ENCODE data around the gene BDH2.

Gene BDH2

GRCh38 chr4:103118166-103118565, 18.5 kb upstream of the BDH2 start:
- no peak overlapping the region for H3K4me3 ChIP-seq (ENCODE audit: low read depth, low read length)
- no peak for TF ChIP-seq CTCF (IDR thresholded peaks at IDR 0.05; ENCODE audit: low read depth, low read length)

- no peak for TF ChIP-seq CTCF (IDR thresholded peaks at IDR 0.05; ENCODE audit: low read depth, low read length)
- H3K4me3 ChIP-seq (ENCODE audit: low read depth, low read length): no peak overlapping the region
Observed at GRCh38 chr4:103111598-103111997, 12.0 kb upstream of the BDH2 start.

GRCh38 chr4:103108542-103108941, 8.9 kb upstream of the BDH2 start:
- no peak for TF ChIP-seq CTCF (IDR thresholded peaks at IDR 0.05; ENCODE audit: low read depth, low read length)
- no peak overlapping the region for H3K4me3 ChIP-seq (ENCODE audit: low read depth, low read length)

- no peak for TF ChIP-seq CTCF (IDR thresholded peaks at IDR 0.05; ENCODE audit: low read depth, low read length)
- H3K4me3 ChIP-seq (ENCODE audit: low read depth, low read length): no peak overlapping the region
Observed at GRCh38 chr4:103105558-103106356, 6.1 kb upstream of the BDH2 start.

- TF ChIP-seq CTCF (IDR thresholded peaks at IDR 0.05; ENCODE audit: low read depth, low read length): no peak
- H3K4me3 ChIP-seq (ENCODE audit: low read depth, low read length): no peak overlapping the region
Observed at GRCh38 chr4:103104886-103105285, 5.3 kb upstream of the BDH2 start.

- no peak overlapping the region for H3K4me3 ChIP-seq (ENCODE audit: low read depth, low read length)
- no peak for TF ChIP-seq CTCF (IDR thresholded peaks at IDR 0.05; ENCODE audit: low read depth, low read length)
Observed at GRCh38 chr4:103100691-103101090, 1.1 kb upstream of the BDH2 start.

GRCh38 chr4:103098756-103099440, 736 bp downstream of the BDH2 start:
- TF ChIP-seq CTCF (IDR thresholded peaks at IDR 0.05; ENCODE audit: low read depth, low read length): no peak
- peak overlapping the region; percentile 61 for H3K4me3 ChIP-seq (ENCODE audit: low read depth, low read length)
